Umbilical cord (tissue), 2 donors: ENCODE data around the gene SH2D6. TPM values are rescaled to one million over a fixed set of nuclear protein-coding genes. Genes with fewer than 3 reads are reported as not detected.
"Not testable (repeated sequence)": the region's sequence is repeated elsewhere in the genome, so short reads cannot be mapped to it uniquely, and the experiment has no call there.

Source experiments
- DNase-seq: peaks from one replicate; pipeline ENCODE4 v3.0.0-alpha.2; 2015; ENCODE audit warnings: low spot score
- total RNA-seq: library from RNA; depleted of rRNA; stranded (reverse); fragments of >200 nt; gene quantifications from one replicate; pipeline ENCODE4 v1.2.3, GENCODE V29; 2014; ENCODE audit warnings: low replicate concordance; ENCODE audit not compliant: insufficient read depth

Gene SH2D6
- total RNA-seq, 1 donor from 2014 or later = 4.6 TPM

GRCh38 chr2:85468096-85468703 lies 49.7 kb downstream of the SH2D6 start:
- no peak for DNase-seq

GRCh38 chr2:85468704-85469349 lies 50.3 kb downstream of the SH2D6 start:
- DNase-seq = peak; percentile 31

GRCh38 chr2:85470850-85471800 lies 52.6 kb downstream of the SH2D6 start:
- peak; percentile 32 for DNase-seq

GRCh38 chr2:85472261-85472660 lies 53.7 kb downstream of the SH2D6 start:
- DNase-seq = no peak

- DNase-seq = no peak
These were observed 57.4 kb downstream of the SH2D6 start for GRCh38 chr2:85475799-85476490.

- DNase-seq = no peak
These were observed 58.1 kb downstream of the SH2D6 start for GRCh38 chr2:85476624-85477023.

GRCh38 chr2:85477884-85478283 lies 59.4 kb downstream of the SH2D6 start:
- no peak for DNase-seq

- DNase-seq = no peak
These were observed 63.6 kb downstream of the SH2D6 start for GRCh38 chr2:85481818-85482777.

GRCh38 chr2:85484615-85485014 lies 66.1 kb downstream of the SH2D6 start:
- DNase-seq = not testable (repeated sequence)

- no peak for DNase-seq
These were observed 67.3 kb downstream of the SH2D6 start for GRCh38 chr2:85485815-85486214.

Other genes with a start within 250 kb of the SH2D6 start
- gene TGOLN2, start 90.7 kb upstream of the SH2D6 start, total RNA-seq = 62.1 TPM
- 55.1 TPM for gene RETSAT, start 64.2 kb upstream of the SH2D6 start, total RNA-seq
- 27.0 TPM for gene ELMOD3, start 63.9 kb upstream of the SH2D6 start, total RNA-seq
- 58.5 TPM for gene CAPG, start 8.3 kb upstream of the SH2D6 start, total RNA-seq
- 67.7 TPM for gene MAT2A, start 120.5 kb downstream of the SH2D6 start, total RNA-seq
- 51.5 TPM for gene GGCX, start 142.8 kb downstream of the SH2D6 start, total RNA-seq
- 25.5 TPM for gene VAMP8, start 158.9 kb downstream of the SH2D6 start, total RNA-seq
- gene VAMP5, start 165.7 kb downstream of the SH2D6 start, total RNA-seq = 20.0 TPM
- gene RNF181, start 177.0 kb downstream of the SH2D6 start, total RNA-seq = 76.3 TPM
- gene TMEM150A, start 184.0 kb downstream of the SH2D6 start, total RNA-seq = 3.4 TPM
- 23.6 TPM for gene C2orf68, start 193.4 kb downstream of the SH2D6 start, total RNA-seq
- gene USP39, start 197.5 kb downstream of the SH2D6 start, total RNA-seq = 58.0 TPM
- gene SFTPB, start 249.5 kb downstream of the SH2D6 start, total RNA-seq = 1.7 TPM